ENCODE data around the gene VCP.

DNA sequence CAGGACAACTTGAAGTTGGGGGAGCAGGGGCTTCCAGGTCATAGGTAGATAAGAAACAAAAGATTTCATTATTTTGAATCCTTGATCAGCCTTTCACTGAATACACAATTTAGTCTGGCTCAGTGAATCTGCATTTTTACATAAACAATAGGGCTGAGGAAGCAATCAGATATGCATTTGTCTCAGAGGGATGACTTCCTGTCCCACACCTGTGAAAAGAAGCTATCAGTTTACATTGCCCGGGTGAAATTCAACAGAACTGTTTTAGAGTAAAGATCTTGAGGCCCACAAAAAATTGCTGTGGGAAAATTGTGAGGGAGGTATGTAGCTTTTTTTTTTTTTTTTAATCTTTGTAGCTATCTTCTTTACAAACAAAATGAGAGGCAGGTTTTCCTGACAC lies 44.6 kb downstream of the VCP start:
- TF ChIP-seq, protein P1, sequence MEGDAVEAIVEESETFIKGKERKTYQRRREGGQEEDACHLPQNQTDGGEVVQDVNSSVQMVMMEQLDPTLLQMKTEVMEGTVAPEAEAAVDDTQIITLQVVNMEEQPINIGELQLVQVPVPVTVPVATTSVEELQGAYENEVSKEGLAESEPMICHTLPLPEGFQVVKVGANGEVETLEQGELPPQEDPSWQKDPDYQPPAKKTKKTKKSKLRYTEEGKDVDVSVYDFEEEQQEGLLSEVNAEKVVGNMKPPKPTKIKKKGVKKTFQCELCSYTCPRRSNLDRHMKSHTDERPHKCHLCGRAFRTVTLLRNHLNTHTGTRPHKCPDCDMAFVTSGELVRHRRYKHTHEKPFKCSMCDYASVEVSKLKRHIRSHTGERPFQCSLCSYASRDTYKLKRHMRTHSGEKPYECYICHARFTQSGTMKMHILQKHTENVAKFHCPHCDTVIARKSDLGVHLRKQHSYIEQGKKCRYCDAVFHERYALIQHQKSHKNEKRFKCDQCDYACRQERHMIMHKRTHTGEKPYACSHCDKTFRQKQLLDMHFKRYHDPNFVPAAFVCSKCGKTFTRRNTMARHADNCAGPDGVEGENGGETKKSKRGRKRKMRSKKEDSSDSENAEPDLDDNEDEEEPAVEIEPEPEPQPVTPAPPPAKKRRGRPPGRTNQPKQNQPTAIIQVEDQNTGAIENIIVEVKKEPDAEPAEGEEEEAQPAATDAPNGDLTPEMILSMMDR (conservative IDR thresholded peaks at IDR 0.05), result no peak
- no peak for TF ChIP-seq EZH2 (IDR thresholded peaks at IDR 0.05; ENCODE audit: low read depth)

All from PC-9 (cell line).